Esophagus squamous epithelium (tissue), 4 donors: ENCODE results near the gene TRIM40.

ENCODE experiments used
- POLR2A ChIP-seq, 4 donors: fragments of 450-650 bp; IDR thresholded peaks; one replicate each; pipeline ENCODE4 v1.6.1; 2017; ENCODE audit warnings: antibody characterized with exemption in 4 of 4, mild to moderate bottlenecking in 4 of 4, moderate library complexity in 3 of 4
- TF ChIP-seq, protein P1 (sequence below), 6 experiments: fragments of 450-650 bp in 4 of 6; fragments of 200-600 bp in 2 of 6; sonication (generic) in 2 of 6; IDR thresholded peaks; one replicate each; pipeline ENCODE4 v1.5.1; 2016 to 2019; ENCODE audit warnings: antibody characterized with exemption in 6 of 6, mild to moderate bottlenecking in 4 of 6, moderate library complexity in 4 of 6

DNA sequence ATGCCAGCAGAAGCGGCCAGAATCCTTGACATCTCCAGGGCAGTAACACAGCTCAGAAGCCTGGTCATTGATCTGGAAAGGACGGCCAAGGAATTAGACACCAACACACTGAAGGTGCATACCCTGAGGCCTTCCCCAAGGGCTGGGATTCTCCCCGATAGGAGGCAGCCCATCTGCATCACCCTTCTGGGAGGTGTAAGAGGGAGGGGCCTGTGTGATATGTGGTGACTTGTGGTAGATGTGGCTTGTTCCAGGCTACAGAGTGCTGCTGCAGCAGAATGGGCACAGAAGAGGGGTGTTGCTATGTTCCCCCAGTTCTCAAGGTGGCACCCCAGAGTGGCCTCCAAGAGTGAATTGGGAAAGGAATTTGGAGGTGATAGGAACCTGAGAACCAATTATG lies 11.2 kb downstream of the TRIM40 start:
- no peak for TF ChIP-seq POLR2A (IDR thresholded peaks at IDR 0.05)
- TF ChIP-seq, protein P1, sequence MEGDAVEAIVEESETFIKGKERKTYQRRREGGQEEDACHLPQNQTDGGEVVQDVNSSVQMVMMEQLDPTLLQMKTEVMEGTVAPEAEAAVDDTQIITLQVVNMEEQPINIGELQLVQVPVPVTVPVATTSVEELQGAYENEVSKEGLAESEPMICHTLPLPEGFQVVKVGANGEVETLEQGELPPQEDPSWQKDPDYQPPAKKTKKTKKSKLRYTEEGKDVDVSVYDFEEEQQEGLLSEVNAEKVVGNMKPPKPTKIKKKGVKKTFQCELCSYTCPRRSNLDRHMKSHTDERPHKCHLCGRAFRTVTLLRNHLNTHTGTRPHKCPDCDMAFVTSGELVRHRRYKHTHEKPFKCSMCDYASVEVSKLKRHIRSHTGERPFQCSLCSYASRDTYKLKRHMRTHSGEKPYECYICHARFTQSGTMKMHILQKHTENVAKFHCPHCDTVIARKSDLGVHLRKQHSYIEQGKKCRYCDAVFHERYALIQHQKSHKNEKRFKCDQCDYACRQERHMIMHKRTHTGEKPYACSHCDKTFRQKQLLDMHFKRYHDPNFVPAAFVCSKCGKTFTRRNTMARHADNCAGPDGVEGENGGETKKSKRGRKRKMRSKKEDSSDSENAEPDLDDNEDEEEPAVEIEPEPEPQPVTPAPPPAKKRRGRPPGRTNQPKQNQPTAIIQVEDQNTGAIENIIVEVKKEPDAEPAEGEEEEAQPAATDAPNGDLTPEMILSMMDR (IDR thresholded peaks at IDR 0.05) = no peak
